ENCODE data around the gene RFT1.
"Not testable (repeated sequence)": the region's sequence is repeated elsewhere in the genome, so short reads cannot be mapped to it uniquely, and the experiment has no call there.

Gene RFT1

DNA sequence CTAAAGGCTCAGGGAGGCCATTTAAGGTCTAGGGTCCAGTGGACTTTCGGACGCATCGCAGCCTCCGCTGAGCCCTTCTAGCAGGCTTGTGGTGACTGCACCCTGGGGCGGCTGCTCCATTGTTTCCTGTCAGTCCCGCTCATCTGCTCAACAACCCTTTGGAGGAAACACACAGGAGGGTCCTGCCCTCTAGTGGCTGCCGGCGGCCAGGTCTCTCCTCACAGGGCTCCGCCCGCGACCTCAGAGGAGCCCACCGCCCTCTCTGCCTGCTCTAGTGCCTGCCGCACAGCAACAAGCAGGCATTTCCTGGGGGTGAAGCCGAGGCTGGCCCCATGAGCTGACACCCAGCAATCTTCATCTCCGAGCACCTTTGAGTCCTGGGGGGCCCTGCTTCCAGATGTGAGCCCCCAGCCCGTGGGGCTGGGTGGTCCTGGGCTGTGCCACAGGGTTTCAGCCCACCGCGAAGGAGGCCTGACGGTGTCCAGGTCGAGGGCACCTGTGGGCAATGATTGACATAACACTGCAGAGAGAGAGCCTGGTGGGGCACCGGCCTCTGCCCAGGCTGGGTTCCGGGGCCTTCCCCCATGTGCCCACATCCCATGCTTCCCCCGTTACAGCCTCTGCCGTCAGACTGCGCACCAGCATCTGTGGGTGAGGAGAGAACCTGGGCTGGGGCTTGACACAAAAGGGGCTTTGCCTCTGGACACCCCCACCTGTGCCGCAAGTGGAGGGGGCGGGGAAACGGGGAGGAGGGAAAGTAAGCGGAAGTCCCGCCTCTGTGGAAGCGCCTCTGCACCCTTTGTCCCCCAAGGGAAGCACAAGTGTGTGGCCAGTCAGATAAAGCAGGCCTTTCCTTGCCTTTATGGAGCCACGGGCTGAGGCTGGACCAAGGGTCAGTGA lies 57.3 kb downstream of the RFT1 start:
- H3K4me3 ChIP-seq (ENCODE audit: low read depth, low read length), result peak overlapping the region; percentile 35

DNA sequence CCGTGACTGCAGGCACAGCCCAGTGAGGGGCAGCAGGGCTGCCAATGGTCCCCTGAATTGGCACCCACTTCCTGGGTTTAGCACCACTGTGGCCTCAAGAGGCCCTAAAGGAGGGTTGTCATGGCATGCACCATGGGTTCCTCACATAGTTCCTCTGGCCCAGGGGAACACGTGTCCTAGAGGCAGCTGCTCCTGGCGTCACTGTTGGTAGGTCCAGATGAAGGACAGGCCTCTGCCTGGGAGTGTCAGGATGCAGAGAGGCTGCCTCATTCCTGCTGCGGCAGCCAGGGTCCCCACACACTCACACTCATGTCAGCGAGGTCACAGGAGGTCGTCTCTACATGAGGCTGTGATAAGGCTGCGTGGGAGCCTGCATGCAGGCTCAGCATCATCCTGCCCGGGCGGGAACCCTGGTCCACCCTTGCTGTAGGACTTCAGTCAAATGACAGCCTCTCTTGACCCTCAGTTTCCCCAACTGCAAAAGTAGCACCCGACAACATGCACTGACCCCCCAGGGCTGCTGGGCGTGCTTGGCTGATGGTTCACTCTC lies 58.3 kb downstream of the RFT1 start:
- no peak overlapping the region for H3K4me3 ChIP-seq (ENCODE audit: low read depth, low read length)

DNA sequence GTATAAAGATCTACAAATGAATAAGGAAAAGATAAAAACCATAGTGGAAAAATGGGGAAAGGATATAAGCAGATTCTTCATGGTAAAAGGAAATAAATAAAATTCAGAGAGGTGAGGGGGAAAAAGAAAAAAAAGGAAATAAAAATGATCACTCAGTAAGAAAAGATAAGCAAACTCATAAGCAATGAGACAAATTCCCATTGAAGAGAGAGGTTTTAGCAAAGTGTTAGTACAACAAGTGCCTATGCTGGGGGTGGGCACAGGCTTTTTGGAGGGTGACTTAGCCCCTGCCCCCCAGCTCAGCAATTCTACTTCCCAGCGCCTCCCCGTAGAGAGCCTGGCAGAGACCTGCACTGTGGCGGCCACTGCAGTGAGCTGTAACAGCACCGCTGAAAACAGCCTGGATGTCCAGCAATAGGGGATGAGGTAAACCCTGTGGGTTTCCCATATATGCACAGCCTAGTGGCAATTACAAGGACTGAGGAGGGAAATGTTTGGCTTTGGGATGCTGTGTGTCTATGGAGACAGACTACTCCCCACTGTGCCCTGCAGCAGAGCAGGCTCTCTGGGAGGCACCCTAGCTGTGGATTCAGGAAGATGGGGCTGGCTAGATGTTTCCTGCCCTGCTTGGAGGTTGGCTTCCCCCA lies 60.7 kb downstream of the RFT1 start:
- H3K4me3 ChIP-seq (ENCODE audit: low read depth, low read length), result no peak overlapping the region

DNA sequence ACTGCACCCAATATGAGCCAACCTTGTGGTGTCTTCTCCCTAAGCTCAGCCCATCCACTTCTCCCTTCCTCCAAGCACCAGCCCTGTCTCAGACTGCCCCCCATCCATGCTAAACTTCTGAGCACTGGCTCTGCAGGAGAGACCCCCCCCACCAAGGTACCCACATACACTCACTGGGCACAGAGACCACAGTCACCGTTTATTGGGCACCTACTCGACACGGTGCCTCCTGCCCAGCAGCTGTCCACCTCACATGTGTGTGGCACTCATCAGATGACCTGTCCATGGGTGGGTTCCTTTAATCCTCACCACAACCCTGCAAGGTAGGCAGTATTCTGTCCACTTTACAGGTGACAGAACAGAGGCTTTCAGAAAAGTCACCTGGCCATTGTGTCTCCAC lies 62.1 kb downstream of the RFT1 start:
- H3K4me3 ChIP-seq (ENCODE audit: low read depth, low read length), result no peak overlapping the region

DNA sequence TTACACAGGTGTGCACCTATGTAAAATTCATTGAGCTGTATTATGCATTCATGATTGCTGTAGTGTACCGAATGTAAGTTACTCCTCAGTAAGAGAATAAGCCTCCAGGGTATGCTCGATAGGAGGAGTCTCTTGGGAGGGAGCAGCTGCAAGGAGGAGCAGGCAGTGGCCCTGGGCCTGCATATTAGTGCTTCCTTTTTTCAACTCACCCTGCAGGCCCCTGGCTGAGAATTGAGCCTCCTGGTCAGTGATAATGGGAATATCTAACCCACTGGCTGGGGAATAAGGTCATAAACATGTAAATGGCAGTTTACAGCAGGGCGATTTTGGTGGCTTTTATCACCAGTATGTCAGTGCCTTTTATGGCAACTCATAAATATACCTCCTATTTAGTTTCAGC lies 62.7 kb downstream of the RFT1 start:
- no peak overlapping the region for H3K4me3 ChIP-seq (ENCODE audit: low read depth, low read length)

DNA sequence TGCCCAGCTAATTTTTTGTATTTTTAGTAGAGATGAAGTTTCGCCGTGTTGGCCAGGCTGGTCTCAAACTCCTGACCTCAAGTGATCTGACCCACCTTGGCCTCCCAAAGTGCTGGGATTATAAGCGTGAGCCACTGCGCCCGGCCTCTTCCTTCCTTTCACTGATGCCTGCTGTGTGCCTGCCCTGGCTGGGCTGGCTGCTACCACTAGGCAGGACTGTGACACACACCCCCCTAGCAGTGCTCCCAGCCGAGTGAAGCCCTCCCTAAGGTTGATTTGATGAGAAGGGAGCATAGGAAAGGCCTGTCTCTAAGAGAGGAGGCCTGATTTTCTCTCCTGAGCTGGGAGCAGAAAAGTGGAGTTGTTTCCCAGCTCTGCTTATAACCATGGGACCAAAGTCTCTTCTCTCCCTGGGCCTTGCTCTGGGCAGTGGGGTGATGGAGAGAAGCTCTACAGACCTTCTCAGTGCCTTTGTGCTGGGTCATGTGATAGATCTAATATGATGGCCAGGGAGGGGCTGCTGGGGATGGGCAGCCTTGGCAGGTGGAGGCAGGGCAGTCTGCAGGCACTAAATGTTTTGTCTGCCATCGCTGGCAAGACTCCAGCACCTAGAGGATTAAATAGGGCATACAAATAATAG lies 64.3 kb downstream of the RFT1 start:
- no peak overlapping the region for H3K4me3 ChIP-seq (ENCODE audit: low read depth, low read length)

DNA sequence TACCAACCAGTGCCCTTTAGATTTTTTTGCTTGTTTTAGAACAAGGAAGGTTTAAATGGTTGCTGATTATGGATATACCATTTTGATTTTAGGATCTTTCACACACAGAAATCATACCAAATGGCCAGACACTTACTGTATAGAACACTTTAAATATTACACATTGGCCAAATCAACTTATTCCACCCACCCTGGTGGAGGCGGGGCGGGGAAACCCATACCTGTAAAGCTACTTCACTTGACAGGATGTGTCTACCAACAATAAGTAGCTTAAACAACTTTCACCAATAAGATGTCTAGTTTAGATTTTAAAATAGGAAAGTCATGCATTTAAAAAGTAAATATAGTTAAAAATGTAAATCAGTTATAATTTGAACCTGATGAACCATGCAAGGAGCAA lies 67.3 kb downstream of the RFT1 start:
- no peak overlapping the region for H3K4me3 ChIP-seq (ENCODE audit: low read depth, low read length)

DNA sequence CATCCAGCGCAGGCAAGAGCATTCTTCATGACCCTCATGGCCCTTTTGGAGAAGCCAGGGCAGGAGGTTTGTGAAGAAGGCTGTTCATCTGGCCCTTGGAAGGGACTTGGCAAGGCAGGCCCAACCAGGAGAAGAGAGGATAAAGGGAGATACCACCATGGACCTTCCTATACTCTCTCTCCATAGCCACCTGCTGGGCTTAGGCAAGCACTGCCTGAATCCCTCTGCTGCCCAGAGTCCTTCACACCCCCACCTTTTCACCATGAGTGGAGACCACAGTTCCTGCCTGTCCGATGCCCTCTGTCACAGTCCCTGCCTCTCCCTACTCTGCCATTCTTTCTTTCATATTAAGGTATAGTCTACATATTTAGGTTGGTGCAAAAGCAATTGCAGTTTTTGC lies 73.8 kb downstream of the RFT1 start:
- no peak overlapping the region for H3K4me3 ChIP-seq (ENCODE audit: low read depth, low read length)

DNA sequence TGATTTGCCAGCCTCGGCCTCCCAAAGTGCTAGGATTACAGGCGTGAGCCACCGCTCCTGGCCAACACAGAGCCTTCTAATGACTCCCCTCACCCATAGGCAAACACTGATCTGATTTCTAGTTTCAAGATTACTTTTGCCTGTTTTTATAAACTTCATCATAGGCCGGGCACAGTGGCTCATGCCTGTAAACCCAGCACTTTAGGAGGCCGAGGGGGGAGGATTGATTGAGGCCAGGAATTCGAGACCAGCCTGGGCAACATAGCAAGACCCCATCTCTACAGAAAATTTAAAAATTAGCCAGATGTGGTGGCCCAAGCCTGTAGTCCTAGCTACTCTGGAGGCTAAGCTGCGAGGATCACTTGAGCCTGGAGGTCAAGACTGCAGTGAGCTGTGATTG lies 76.0 kb downstream of the RFT1 start:
- not testable (repeated sequence) for H3K4me3 ChIP-seq (ENCODE audit: low read depth, low read length)

DNA sequence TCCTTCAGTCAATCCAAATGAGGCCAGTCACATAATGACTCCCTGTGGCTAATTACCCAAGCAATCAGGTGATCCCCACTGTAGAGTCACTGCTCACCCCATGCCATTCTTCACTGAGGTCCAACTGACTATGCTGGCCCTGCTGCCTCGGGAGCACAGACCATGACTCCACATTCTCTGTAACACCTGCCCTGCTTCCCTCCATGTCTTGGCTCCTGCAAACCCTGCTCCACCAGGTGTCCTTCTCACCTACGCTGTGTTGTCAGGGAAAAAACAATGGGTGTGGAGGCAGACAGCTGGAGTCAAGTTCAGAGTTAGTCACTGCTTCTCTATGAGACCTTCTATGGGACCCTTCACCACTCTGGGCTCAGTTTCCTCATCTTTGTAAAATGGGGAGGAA lies 78.3 kb downstream of the RFT1 start:
- H3K4me3 ChIP-seq (ENCODE audit: low read depth, low read length), result no peak overlapping the region

DNA sequence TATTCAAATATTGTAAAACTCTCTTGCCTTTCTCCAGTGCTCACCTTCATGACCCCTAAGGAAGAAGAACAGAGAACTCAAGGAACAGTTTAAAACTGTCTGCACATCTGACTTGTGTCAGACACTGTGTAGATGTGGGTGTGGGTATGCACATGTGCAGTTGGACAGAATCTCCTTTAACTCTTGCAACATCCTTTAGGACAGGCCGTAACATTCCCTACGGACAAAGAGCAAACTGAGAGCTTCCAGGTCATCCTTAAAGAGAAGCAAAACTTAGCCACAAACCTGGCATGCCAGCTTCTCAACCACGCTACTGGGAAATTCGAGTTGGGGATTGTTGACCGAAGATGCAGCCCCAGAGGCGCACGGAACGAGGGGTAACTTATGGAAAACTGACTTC lies 80.2 kb downstream of the RFT1 start:
- no peak overlapping the region for H3K4me3 ChIP-seq (ENCODE audit: low read depth, low read length)

DNA sequence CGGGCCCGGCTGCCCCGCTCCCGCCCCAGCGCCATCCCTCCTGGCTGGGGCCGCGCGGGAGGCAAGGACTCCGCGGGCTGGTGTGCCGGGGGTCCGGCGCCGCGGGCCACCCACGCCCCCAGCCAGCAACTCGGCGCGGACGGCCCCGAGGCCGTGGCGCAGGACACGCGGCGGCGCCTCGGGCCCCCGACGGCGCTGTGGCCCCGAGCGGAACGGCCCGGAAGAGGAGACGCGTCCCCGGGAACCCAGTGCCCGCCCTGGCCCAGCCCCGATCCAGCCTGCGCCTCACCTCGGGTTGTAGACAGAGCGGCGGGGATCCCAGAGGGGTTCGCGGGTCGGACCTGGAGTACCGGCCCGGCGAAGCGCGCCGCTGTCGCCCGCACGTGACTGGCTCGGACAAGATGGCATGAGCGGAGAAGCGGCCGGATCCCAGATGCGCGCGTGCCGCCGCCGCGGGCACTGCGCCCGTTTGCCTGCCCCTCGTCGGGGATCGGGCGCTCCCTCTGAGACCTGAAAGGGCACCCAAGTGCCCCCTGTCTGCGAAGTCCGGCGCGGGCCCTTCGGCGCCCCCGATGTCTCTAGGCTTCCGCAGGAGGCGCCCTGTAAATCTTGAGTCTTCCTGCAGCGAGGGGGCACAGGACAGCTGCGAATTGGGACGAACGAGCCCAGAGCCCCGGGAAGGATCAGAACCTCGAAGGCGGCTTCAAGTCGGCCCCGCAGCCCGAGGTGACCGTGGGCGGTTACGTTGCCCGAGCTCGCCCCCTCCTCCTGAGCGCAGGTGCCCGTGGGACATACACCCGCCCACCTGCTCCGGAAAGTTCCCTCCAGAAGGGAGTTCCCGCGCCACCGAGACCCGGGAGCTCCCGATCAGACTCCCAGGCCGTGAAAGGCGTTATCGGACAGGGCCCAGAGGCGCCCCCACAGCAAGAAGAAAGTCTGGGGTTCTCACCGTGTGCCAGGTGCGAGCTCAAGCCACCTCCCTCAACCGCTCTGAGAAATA lies 83.8 kb downstream of the RFT1 start:
- peak overlapping the region; percentile 53 for H3K4me3 ChIP-seq (ENCODE audit: low read depth, low read length)

DNA sequence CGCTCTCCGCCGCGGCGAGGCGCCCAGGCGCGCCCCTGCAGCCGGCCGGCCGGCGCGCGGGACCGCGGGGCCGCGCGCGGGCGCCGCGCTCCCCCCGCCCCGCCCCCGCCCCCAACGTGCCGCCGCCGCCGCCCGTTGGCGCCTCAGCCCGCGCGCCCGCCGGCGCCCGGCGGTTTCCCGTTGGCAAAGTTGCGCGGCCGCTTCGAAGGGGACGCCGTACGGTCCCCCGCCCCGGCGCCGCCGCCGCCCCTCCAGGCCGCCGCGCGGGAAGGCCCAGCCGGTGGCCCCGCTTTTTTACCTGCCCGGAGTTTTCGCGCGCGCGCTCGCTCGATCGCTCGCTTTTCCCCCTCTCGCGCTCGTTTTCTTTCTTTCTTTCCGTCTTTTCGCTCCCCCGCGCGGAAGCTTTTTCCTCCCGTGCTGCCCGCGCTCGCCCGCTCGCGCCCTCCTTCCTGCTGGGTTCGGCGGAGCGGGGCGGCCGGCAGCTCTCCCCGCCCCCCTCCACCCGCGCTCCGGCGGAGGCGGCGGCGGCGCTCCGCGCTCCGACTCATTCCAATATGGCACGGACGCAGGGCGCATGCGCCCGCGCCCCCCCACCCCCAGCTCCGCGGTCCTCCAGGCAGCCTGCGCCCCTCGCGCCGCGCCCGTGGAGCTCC lies 84.6 kb downstream of the RFT1 start, which contains the start of gene SFMBT1:
Gene SFMBT1, minus strand, starts transcription at position 556 of the 653 bp plus-strand sequence. CDS start 76,945 bp downstream, outside the sequence.
- H3K4me3 ChIP-seq (ENCODE audit: low read depth, low read length), result peak within 1 kb of the TSS; percentile 70

DNA sequence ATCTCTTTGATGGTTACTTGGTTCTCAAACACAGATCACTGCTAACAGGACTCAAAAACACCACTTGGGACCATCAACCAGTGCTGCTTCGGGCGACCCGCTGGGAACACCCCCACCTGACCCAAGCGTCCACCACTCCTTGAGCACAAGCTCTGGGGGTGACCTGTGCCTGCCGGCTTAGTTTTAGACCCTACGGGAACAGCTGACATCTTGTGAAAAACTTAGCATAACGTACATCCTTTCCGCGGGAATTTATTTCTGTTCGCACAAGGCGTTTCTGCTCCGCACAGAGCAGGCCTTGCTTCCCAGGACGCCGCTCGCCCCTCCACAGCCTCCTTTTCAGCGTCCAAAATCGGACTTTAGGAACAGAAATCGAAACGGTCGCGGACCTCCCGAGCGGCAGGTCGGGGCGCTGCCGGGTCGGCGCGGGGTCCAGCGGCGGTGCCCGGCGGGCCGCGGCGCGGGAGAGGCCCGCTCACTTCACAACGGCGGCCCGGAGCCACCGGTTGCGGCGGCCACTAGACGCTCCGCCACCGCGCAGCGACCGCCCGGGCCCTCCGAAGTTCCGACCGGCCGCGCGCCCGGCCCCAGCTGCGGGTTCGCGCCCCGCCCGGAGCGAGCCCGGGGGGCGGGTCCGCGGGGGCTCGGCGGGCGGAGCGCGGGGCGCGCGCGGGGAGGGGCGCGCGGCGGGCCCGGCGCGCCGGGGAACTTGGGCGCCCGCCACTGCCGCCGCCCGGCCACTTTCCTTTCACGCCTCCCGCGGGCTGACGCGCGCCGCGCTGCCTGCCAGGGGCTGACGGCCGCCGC lies 85.3 kb downstream of the RFT1 start:
- H3K4me3 ChIP-seq (ENCODE audit: low read depth, low read length), result peak overlapping the region; percentile 70

DNA sequence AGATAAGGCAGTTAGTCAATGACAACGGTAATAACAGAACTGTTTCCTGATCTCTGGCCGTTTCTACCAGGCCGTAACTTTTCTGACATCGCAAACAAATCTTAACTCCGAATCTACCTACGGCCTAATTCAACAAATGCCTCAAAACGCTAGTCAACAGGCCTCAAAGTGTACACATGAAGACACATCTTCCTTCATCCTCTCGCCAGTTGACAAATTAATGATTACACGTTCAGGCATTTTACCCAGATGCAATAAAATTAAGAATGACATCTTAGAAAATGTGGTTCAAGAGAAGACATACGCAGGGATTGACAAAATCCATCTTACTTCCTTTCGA lies 85.9 kb downstream of the RFT1 start:
- H3K4me3 ChIP-seq (ENCODE audit: low read depth, low read length), result peak overlapping the region; percentile 70

DNA sequence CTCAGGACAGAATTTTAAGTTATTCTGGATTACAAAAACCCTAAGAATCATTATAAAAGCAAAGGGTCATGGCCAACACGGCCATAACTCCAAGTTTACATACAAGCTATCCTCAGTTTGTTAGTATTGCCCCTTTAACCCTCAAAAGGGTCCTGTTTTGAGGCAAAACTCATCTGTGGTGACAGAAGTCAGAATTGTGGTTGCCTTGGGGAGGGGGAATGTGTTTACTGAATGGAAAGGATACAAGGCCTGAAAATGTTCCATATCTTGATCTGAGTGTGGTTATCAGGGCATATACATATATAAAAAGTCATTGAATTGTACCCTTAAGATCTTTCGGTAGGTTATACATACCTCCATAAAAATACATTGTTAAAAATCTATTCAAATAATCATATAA lies 86.5 kb downstream of the RFT1 start:
- no peak overlapping the region for H3K4me3 ChIP-seq (ENCODE audit: low read depth, low read length)

DNA sequence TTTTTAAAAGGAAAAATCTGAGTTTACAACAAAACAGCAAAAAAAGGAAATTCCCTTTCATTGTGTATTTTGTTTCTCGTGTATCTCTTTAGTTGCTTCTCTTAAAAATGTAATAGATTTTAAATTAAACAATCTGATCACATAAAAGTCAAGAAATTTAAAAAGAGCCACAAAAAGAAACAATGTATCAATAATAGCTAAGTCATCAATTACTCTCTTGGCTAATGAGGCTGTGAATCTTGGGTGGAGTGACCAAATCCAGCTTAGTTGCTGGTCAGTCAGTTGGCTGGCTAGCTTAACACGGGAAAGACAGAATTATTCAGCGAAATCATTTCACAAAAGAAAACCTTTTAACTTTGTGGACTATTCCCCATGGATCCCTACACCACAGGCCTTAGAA lies 87.6 kb downstream of the RFT1 start:
- H3K4me3 ChIP-seq (ENCODE audit: low read depth, low read length), result no peak overlapping the region

DNA sequence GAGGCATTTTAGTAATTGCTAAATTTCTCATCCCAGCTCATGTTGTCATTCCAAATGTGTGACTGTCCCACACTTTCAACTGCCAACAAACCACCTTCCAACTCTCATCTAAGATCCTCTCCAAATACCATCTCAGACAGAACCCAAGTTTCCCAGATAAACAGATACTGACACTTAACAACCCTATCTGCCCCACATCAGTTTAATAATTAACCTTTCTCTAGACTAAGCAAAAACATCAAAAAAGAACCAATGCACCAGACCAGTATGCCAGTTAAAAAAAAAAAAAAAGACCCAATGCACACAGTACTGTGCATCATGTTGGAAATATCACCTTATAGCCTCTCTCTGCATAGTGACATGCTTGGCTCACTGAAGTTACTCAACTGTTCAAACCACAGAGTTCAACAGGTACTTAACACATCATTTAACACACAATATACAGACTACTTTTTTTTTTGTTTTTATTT lies 89.8 kb downstream of the RFT1 start:
- H3K4me3 ChIP-seq (ENCODE audit: low read depth, low read length), result no peak overlapping the region

DNA sequence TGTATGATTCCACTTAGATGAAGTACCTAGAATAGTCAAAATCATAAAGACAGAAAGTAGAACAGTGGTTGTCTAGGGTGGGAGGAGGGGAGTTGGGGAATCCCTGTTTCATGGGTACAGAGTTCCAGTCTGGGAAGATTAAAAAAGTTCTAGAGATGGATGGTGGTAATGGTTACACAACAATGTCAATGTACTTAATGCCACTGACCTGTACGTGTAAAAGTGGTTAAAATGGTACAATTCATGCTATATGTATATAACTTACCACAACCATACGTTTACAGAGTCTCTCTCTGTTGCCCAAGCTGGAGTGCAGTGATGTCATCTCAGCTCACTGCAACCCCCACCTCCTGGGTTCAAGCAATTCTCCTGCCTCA lies 90.9 kb downstream of the RFT1 start:
- H3K4me3 ChIP-seq (ENCODE audit: low read depth, low read length), result no peak overlapping the region

Data from iPS-11a (cell line).